ENCODE data around the gene GRAP. TPM values are rescaled to one million over a fixed set of nuclear protein-coding genes. Genes with fewer than 3 reads are reported as not detected.
A peak's percentile ranks its signal among the peaks of the same experiment; 100 is the strongest.

GRAP gene
- total and polyA plus RNA-seq, 10 of the 15 experiments (the other 5 are each of a cell fraction or from before 2014, with no cell fraction given), result 0.58 to 78.3 (median 36.6) TPM

DNA sequence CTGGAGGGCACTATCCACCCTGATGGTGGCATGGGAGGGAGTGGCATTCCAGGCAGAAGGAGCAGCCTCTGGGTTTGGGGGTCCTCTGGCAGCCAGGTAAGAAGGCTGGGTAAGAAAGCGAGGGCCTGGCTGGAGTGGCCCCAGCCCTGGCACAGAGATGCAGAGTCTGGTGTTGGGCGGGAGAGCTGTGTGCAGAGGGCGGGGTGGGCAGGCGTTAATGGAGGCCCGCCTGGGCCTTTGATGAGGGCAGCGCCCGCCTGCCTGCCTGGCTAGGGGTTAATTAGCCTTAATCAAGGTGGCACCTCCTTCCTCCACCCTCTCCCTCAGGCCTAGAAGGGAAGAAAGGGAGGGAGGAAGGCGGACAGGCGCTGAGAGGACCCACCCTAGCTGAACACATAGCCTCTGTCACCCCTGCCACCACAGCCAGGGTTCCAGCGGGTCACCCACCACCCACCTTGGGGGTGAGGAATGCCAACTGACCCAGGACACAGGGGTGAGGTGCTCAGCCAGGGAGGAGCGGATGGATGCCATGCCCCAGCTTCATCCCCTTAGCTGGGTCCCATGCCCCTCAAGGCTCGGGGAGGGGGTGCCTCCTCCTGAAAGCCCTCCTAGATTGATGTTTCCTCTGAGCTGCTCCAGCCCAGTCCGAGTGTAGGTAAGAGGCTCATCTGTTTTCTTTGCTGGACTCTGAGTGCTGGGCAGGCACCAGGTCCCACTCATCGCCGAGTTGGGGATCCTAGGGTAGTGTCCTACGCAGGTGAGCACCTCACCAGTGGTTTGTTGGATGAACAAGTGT lies 28.8 kb downstream of the GRAP start:
- Histone ChIP-seq H3K27me3 (replicated peaks in 1 of 2; ENCODE audit: control insufficient read depth in 2 of 2, insufficient read depth in 2 of 2, low read length in 1 of 2) (no peaks in the 10 kb centered on the region), H2AFZ (ENCODE audit: control insufficient read depth, low read depth, low read length) (no peak overlapping the region), H3K4me2 (ENCODE audit: control insufficient read depth, insufficient read depth) (no peak overlapping the region), H3K9ac (ENCODE audit: control insufficient read depth, insufficient read depth, low read length) (no peak overlapping the region), H3K79me2 (ENCODE audit: control insufficient read depth, insufficient read depth, low read length) (no peaks in the 10 kb centered on the region), H3K9me3 (replicated peaks; ENCODE audit: control insufficient read depth, insufficient read depth, low read length) (no peaks in the 10 kb centered on the region), H3K27ac (ENCODE audit: control insufficient read depth, insufficient read depth) (no peak overlapping the region), H3K4me3 (no peak overlapping the region), H4K20me1 (ENCODE audit: control insufficient read depth, insufficient read depth) (no peaks in the 10 kb centered on the region), H3K4me1 (ENCODE audit: control insufficient read depth, insufficient read depth, low read length) (no peaks in the 10 kb centered on the region), H3K36me3 (ENCODE audit: control insufficient read depth in 2 of 2, insufficient read depth in 2 of 2, low read length in 1 of 2) (peaks cover 0 to 13% of the 10 kb centered on the region in 2 experiments; a peak in 3 of 4 replicates)
- FAIRE-seq (no peak), DNase-seq (ENCODE audit: low read depth, low spot score) (no peak), ATAC-seq (no peak)
- no TSS peak for BruUV-seq (replicated peaks)
- POLR2A ChIA-PET, result no interaction called here
- 64% methylated on average over 16 of the region's 16 CpGs for WGBS (ENCODE audit: insufficient coverage, insufficient replicate concordance, low lambda C conversion rate, missing lambda C conversion rate)
- TF ChIP-seq NRF1 (conservative IDR thresholded peaks at IDR 0.05; ENCODE audit: low read depth, low read length), result no peak
- TF ChIP-seq STAT1 (conservative IDR thresholded peaks at IDR 0.05), result no peak
- no peak for TF ChIP-seq SP1 (IDR thresholded peaks at IDR 0.05; ENCODE audit: low read depth, low read length)
- TF ChIP-seq ASH2L (IDR thresholded peaks at IDR 0.05; ENCODE audit: borderline replicate concordance, low read depth), result no peak
- no peak for TF ChIP-seq CEBPB (IDR thresholded peaks at IDR 0.05; ENCODE audit: borderline replicate concordance in 1 of 2, low read depth in 2 of 2, low read length in 2 of 2)
- TF ChIP-seq POLR2A (IDR thresholded peaks at IDR 0.05; ENCODE audit: low read depth, low read length), result peak; percentile 53
- TF ChIP-seq, protein P1, sequence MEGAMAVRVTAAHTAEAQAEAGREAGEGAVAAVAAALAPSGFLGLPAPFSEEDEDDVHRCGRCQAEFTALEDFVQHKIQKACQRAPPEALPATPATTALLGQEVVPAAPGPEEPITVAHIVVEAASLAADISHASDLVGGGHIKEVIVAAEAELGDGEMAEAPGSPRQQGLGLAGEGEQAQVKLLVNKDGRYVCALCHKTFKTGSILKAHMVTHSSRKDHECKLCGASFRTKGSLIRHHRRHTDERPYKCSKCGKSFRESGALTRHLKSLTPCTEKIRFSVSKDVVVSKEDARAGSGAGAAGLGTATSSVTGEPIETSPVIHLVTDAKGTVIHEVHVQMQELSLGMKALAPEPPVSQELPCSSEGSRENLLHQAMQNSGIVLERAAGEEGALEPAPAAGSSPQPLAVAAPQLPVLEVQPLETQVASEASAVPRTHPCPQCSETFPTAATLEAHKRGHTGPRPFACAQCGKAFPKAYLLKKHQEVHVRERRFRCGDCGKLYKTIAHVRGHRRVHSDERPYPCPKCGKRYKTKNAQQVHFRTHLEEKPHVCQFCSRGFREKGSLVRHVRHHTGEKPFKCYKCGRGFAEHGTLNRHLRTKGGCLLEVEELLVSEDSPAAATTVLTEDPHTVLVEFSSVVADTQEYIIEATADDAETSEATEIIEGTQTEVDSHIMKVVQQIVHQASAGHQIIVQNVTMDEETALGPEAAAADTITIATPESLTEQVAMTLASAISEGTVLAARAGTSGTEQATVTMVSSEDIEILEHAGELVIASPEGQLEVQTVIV (IDR thresholded peaks at IDR 0.05; ENCODE audit: borderline replicate concordance, partially characterized antibody), result no peak
- TF ChIP-seq POLR2AphosphoS2 (IDR thresholded peaks at IDR 0.05; ENCODE audit: low read depth, low read length), result peak; percentile 40; the same call in 1 of the 2 replicates
- TF ChIP-seq, protein P2, sequence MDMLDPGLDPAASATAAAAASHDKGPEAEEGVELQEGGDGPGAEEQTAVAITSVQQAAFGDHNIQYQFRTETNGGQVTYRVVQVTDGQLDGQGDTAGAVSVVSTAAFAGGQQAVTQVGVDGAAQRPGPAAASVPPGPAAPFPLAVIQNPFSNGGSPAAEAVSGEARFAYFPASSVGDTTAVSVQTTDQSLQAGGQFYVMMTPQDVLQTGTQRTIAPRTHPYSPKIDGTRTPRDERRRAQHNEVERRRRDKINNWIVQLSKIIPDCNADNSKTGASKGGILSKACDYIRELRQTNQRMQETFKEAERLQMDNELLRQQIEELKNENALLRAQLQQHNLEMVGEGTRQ (IDR thresholded peaks at IDR 0.05; ENCODE audit: borderline replicate concordance, low read depth, low read length), result no peak
- in situ Hi-C loops (cut with MboI) (no loop called here), intact Hi-C loops (cut with micrococcal nuclease; ENCODE audit: unreplicated experiment) (no loop called here)
- CTCF ChIA-PET, result interaction anchor here (0.6 to 2.3 kb wide), 2 partner anchors 45 to 57 kb away, joined by 5 to 7 read pairs; no protein-coding TSS in a partner anchor
- RAD21 ChIA-PET (ENCODE audit: unreplicated experiment), result interaction anchor here (1.5 kb wide), 1 partner anchor 56 kb away, joined by 5 read pairs; no protein-coding TSS in a partner anchor
- SMC1A ChIA-PET (ENCODE audit: uncharacterized antibody, unreplicated experiment), result no interaction called here
